ENCODE results near the gene L3MBTL4.
"Not testable (repeated sequence)": the region's sequence is repeated elsewhere in the genome, so short reads cannot be mapped to it uniquely, and the experiment has no call there.

Gene L3MBTL4

DNA sequence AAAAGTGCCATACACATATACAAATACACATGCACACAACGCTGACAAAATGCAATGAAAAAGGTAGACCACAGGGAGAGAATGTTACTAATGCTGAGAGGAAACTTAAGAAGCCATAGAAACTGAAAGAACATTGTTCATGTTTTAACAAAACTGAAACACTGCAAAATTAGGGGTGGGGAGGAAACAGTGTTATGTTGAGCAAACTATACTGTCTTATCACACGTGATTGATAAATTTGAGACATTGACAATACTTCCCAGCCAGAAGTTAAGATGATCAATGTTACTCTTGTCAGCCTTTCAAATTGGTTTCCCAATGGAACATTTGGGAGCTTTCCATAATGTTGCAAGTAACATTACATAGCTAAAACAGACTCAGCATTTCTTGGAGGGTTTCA is 165.5 kb downstream of the L3MBTL4 start:
- no peak for DNase-seq

DNA sequence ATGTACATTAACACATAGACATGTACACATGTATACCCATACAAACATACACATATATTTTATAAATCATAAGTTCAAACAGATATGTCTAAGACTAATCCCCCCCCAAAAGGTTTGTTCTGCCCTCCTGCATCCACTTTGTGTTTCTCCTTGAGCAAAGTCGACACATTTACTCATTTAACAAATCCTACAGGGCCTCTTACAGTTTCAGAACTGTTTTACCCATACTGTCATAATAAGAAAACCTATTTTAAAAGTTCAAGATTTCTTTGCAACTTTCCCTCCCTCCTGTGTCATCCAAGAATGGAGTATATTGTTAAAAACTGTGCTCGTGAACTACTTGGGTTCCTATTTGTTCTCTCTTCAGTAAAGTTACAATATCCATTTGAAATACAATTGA is 166.7 kb downstream of the L3MBTL4 start:
- DNase-seq, result no peak

DNA sequence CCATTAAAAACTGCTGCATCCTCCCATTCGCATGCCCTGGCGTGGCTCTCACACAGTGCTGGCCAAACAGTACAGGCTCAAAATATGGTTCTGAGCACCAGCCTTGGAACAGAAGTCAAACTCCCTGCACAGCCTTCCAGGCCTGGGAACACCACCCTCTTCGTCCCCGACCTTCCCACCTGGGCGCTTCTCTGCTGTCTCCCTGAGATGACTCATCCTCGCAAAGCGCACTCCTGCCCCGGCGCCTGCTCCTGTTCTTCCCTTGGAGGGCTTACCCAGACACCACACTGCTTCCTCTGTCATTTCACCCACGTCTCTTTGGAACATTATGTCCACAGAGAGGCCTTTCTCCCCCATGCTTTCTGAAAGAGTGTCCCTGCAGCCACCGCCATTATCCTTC is 172.7 kb downstream of the L3MBTL4 start:
- DNase-seq, result no peak

DNA sequence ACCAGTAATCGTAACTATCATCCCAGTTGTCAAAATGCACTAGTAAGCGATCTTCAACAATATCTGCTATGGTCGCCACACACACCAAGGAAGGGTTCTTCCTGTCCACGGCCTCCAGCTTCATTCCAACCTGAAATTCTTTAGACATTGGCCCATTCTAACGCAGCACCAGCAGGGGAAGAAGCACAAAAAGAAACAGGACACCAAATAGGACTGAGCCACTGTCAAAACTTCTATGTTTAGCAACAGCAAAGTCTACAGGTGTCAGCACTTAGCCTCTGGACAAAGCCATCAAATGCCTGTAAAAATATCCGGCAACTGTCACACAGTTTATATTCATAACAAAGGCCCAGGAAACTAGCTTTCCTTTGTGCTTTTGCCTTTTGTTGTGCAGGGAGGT is 175.0 kb downstream of the L3MBTL4 start:
- no peak for DNase-seq

DNA sequence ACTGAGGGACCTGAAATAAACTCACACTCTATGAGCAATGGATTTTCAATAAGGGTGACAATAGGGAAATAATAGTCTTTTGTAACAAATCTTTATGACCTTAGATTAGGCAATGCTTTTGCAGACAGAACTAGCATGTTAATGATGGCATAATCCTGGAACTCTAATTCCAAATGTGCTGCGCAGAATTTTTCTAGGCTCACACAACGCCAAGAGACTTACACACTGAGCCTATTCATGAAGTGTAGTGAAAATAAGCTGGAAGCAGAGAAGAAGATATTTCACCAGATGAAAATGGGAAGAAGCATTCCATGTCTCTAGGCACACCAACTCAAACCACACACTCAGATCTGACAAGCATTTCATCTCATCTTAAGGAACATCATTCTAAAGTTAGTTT is 178.5 kb downstream of the L3MBTL4 start:
- no peak for DNase-seq

DNA sequence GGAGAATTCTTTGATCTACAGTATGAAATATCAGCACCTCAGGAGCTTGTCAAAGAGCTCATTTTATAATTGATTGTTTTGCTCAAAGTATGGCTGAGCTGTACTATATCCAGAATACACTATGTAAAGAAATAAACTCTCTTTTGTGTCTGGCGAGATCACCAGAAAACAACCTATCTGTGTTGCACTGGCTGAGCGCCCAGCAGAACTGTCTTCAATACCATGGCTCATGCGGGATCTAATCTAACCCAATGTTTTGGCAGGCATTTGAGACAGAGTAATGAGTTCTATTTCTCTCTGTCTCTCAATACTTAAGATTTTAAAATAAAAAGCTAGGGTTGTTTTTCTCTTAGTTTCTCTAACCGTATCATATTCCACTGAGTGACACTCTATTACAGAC is 192.4 kb downstream of the L3MBTL4 start:
- no peak for DNase-seq

DNA sequence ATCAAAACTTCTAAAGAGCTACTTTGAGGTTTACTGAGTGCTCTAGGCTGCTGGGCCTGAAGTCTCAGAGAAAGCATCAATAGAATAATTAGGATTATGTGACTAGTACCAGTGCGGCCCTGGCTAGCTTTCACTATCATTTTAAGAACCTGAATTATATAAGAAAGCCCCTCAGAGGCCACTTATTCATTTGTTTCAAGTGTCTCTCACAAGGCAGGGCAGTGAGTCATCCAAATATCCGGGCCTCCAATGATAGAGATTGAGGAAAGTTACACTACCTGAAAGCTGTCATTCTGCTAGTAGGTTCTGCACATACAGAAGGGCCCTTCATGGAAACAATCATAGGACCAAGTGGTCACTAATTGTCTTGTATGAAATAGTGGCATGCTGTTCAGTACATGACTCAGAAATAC is 193.1 kb downstream of the L3MBTL4 start:
- no peak for DNase-seq

DNA sequence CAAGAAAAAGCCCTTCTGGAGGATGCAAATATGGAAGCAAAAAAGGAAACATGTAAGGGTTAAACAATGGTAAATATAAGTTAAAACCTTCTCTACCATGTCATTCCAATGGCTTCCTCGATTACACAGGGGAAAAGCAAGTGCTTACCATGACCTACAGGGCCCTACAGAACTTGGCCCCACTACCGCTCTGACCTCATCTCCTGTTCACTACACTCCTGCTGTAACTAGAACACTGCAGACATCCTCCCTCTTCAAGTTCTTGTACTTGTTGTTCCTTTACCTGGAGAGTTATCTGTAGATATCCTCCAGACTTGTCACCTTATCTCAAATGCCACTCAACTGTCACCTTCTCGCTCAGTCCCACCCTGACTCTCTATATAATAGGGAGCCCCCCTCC is 194.6 kb downstream of the L3MBTL4 start:
- no peak for DNase-seq

DNA sequence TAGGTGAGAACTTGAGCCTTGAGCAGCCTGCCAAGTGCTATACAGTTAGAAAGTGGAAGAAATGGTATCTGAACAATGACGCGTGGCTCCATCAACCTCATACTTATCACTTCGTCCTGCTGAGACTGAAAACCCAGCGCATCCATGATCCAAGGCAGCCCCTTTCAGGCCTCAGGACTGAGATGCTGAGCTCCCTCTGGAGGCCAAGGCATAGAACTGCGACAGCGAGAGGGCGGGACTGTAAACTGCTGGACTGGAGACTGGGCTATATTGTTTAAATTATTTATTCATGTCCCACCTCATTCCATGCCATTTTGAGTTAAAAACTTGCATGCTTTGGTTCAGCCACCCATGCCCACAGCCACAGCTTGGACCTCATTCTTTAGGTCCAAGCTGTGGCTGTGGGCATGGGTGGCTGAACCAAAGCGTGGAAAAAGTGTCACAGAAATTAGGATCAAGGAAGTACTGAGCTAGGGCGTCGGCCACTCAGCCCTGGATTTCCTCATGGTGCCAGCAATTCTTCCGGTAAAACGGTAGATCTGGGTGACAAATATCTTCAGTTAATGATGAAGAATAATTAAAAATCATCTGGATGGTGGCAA is 195.5 kb downstream of the L3MBTL4 start:
- no peak for DNase-seq

DNA sequence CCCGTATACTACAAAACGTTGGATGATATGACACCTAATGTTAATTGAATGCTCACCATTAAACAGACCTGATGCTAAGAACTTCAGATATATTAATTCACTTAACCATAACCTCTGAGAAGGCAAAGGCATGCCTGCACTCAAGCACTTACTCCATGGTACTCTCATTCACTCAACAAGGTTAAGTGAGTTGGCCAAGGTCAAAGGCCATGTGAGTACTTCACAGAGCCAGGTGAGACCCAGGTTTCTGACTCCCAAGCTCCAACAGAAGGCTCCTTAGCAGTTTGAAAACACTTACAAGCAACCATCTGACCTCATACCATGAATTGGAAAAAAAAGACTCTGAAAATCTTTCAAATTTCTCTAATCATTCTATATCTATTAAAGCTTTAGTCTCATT is 198.8 kb downstream of the L3MBTL4 start:
- no peak for DNase-seq

DNA sequence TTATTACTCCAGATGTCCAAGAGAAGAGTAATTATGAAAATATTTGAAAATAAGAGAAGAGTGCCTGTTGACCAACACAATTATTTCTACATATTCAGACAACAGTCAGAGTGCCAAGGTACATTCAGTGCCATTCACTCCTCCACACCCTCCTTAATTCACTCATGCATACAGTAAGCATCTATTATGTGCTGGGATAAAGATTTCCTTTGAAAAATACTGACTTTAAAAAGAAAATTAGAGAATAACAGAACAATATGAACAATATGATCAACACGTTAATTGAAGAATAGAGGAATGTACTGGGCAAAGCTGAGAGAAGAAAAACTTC is 203.6 kb downstream of the L3MBTL4 start:
- no peak for DNase-seq

DNA sequence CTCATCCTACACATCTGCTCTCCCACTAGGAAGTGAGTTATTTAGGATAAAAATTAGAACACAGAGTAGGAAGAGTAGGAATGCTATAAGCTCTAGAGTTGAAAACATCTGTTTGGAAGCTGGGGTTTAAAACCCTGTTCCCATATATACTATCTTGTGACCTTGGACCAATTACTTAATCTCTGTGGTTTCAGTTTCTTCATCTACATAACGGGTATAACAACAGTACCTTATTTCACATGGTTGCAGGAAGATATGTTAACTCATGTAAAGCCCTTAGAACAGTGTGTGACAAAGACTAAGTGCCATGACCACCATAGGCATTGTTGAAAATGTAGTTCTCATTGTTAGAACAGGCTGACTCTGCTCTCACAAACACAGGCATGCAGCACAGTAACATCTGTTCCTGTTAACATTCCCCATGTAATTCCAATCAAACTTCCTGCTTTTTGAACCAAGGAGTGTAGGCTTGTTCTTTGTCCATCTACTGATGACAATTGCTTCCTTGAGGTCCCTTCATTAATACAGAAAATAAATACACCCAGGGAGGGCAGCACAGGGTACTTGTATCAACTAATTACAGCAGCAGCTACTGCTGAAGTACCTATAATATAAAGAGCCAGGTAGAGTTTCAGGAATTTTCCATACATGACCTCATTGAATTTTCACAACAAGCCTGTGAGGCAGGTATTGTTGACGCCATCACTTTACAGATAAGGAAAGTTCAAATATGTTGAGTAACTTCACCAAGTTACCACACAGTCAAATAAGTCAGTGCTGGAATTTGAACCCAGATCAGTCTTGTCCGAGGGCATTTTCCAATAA is 204.2 kb downstream of the L3MBTL4 start:
- DNase-seq, result no peak

DNA sequence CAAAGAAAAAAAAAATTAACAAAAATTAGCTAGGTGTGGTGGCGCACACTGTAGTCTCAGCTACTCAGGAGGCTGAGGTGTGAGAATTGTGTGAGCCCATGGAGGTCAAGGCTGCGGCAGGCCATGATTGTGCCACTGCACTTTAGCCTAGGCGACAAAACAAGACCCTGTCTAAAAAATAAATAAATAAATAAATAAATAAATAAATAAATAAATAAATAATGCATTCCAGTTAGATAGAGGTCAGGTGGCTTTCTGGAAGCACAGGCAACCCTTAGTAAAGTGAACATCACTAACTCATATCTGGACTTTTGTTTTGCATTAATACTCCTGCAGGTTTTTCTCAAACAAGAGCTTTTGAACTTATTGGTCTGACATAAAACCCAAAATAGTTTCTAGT is 206.8 kb downstream of the L3MBTL4 start:
- no peak for DNase-seq

DNA sequence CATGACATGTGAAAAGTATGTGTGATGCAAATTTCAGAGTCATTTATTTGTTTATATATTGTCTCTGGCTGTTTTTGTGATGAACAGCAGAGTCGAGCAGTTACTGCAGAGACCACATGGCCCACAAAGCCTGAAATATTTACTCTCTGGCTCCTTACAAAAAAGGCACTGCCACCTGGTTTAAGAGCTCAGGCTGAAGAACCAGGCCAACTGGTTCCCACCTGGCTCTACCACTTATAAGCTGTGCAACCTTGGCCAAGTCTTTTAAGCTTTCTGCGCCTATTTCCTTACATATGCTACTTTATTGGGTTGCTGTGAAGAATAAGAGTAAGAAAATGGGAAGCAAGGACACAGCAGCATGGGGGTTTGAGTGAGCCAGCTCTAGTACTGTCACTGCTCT is 207.6 kb downstream of the L3MBTL4 start:
- no peak for DNase-seq

DNA sequence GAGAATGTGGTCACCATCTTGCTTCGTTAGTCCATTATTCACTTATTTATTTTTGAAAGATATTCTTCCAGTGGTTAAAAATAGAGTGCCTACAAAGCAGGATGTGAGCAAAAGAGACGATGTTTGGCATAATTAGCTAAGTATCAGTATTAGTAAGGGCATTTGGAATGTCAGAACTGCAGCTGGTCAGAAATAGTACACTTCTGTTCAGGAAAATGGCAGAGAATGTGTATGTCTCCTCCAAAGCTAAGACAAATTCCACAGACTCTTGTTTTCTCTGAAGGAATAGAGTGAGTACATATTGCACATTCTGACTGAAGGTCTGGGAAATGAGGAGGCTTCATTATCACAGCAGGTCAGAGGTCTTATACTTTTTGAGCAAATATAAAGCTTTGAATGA is 209.0 kb downstream of the L3MBTL4 start:
- no peak for DNase-seq

DNA sequence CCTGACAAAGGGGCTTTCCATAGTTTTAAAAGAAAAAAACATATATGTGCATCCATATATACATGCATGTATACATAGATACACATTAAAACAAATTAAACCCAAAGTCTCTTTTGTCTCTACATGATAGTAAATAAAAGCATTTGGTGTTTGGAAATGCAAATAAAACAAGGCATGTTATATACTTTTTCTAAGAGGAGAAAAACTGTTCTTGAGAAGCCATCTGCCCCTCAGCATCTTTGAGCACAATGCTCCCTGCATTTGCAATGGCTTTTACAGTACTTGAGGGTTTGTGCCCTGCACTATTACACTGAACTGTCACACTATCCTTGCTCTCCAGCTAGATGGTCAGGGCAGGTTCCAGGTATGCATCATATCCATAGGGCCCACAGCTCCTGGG is 210.2 kb downstream of the L3MBTL4 start:
- no peak for DNase-seq

DNA sequence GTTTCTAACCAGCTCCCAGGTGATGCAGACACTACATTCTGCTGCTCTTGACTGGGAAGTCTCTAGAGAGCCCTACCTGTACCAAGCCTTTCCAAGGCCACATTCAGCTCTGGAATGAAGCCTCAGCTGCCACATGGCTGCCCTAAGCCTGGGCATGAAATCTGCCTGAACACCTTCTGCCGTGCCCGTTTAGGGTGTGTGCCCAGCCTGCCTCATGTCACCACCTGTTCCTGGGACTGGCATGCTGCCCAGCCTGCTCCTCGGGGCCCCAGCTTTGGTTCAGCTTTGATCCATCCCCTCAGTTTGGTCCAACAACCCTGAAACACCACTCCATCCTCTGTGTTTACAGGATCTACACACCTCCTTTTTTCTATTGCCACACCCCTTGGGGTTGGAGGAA is 210.9 kb downstream of the L3MBTL4 start:
- no peak for DNase-seq

DNA sequence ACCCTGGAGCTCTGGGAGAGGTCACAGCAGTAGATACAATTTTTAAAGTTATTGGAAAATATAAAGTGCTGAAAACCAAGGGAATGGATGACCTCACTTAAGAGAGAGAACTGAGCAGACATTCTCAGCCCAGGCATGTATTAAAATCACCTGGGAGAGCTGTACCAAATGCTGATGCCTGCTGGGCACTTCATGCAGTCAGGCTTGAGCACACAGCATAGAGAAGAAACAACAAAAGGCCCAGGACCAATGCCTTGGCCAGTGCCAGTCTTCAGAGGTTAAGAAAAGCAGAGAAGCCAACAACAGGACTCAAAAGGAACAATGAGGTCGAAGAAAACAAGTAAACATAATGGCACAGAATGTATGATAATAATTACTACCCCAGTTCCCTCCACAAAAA is 211.8 kb downstream of the L3MBTL4 start:
- no peak for DNase-seq

DNA sequence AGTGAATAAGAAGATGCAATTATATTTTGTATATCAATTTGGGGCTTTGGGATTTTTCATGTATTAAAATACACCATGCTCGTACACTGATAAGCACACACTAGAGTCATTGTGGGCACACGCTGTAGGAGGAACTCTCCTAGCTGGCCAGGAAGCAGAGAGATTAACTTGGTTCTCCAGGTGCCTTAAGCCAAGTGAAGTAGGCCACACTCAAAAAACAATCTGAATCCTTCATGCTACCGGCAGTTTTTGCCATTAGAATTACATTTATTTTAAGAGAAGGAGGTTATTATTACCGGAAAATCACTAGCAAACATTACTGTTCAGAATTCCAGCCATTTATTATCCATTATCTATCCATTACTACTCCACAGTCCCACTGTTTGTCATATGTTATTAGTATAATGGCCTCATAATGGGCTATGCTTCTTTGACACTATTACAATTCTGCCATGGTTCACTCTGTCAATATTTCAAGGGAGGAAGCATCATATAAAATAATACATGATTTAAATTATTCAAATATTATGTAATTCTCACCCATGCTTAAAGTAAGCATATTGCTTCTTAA is 214.4 kb downstream of the L3MBTL4 start:
- no peak for DNase-seq

DNA sequence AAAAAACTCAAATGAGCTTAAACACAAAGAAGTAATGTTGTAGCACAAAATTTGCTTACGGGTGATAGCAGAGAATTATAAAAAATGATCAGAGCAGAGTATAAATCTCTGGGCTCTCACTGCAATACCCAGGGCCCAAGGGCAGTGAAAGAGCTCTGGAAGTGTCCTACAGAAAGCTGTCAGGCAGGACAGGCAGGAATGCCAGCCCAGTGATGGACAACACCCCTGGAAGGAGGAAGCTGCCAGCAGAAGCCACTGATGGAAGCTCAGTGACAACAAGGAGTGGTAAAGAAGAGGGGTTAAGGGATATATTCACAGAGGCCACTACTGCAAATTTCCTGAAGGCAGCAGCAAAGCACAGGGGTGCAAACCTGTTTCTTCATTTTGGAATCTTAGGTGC is 214.9 kb downstream of the L3MBTL4 start:
- DNase-seq, result no peak

DNA sequence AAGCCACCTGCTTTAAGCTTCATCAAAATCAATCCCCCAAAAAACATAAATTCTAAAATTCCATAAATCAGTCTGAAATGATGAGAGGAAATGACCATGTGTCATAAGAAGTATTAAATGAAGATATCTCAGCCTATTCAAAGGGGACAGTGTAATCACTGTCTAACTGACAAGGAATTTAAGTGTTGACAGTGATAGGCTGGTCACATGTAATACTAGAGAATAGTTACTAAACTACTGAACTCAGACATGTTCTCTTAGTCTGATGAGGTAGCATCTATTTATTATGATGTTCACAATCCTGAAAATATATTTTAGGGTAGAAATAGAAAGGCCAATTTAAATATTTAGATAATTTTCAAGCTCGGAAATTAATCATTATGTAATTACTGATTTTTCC is 216.1 kb downstream of the L3MBTL4 start:
- DNase-seq, result no peak

DNA sequence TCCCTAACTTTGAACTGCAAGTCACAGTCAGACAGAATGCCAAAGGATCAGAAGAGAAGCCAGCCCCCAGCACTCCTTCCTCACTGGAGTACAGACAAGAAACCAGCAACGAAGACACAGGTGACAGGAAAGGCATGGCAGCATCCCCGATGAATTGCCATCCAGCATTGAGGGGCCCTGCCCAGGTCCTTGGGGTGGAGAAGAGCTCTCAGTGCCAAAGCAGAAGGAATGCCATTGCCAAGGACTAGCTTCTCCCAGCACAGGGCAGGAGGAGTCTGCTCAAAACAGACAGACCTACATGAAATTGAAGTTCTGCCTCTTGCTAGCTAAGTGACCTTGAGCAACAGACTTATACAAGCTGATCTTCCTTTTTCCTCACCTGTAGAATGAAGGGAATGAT is 220.1 kb downstream of the L3MBTL4 start:
- no peak for DNase-seq

DNA sequence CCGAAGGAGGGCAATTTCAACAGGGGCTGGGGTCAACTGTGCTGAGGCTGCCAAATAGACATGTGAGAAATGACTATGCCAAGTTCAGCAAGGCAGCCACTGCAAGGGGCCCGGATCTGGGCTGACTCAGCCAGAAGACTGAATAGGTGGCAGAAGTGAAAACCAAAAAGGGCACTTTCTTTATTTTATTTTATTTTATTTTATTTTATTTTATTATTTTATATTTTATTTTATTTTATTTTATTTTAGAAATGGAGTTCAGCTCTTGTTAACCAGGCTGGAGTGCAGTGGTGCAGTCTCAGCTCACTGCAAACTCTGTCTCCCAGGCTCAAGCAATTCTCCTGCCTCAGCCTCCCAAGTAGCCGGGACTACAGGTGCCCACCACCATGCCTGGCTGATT is 228.9 kb downstream of the L3MBTL4 start:
- not testable (repeated sequence) for DNase-seq

DNA sequence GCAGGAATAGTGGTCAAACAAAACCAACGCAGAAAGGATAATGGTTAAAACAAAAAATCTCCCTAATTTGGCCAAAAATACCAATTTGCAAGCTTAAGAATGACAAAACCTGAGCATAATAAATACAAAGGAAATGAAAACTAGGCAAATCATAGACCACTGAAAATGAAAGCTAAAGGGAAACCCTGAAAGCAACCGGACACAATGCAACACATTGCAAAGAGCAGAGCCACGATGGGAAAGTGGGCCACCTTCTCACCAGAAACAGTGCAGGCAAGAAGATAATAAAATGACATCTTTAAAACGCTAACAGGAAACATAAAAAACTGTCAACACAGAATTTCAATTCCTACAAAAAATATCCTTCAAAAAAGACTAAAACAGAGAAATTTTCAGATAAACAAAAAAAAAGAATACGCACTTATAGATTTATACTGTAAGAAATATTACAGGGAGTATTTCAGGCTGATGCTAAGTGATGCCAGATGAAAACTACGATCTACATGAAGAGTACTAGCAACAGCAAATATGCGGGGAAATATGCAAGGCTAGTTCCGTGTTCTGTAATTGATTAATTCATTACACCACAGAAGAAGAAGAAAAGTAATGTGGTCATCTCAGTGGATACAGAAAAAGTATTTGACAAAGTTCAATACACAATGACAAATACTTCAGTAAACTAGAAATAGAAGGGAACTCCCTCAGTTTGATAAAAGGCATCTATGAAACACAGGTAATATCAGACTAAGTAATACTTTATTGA is 239.5 kb downstream of the L3MBTL4 start:
- no peak for DNase-seq
